HG02610 (cell line): ENCODE data around the gene TRPM5.

Experiments
- ATAC-seq: cut with Tn5 transposase; IDR thresholded peaks from one replicate; pipeline ENCODE4 v1.9.1; 2021; ENCODE audit warnings: mild to moderate bottlenecking, moderate library complexity; ENCODE audit not compliant: unreplicated experiment

Gene TRPM5

DNA sequence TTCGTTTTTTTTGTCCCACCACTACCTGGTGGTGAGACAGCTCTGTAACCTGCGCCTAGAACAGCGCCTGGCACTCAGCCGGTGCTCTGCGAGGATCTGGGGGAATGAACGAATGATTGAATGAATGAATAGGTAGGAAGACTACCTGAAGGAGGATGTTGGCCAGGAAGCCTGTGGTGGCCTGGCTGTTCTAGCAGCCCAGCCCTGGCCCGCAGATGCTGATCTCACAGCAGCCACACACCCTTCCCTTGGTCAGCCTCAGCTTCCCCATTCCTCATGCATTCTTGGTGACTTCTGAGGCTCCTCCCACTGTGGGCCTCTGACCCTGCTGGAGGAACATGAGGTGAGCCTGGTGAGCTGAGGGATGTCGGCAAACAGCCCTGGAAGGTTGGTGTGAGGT is 3.7 kb downstream of the TRPM5 start:
- no peak for ATAC-seq

DNA sequence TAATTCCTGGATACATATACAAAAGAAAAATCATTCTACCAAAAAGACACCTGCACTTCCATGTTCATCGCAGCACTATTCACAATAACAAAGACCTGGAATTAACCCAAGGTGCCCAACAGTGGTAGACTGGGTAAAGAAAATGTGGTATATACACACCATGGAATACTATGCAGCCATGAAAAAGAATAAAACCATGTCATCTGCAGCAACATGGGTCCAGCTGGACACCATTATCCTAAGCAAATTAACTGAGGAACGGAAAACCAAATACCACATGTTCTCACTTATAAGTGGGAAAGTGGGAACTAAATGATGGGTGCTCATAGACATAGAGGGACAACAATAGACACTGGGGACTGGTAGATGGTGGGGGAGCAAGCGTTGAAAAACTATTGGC is 4.5 kb downstream of the TRPM5 start:
- ATAC-seq, result no peak

- no peak for ATAC-seq
Measured at GRCh38 chr11:2437516-2437915, 6.8 kb downstream of the TRPM5 start.

DNA sequence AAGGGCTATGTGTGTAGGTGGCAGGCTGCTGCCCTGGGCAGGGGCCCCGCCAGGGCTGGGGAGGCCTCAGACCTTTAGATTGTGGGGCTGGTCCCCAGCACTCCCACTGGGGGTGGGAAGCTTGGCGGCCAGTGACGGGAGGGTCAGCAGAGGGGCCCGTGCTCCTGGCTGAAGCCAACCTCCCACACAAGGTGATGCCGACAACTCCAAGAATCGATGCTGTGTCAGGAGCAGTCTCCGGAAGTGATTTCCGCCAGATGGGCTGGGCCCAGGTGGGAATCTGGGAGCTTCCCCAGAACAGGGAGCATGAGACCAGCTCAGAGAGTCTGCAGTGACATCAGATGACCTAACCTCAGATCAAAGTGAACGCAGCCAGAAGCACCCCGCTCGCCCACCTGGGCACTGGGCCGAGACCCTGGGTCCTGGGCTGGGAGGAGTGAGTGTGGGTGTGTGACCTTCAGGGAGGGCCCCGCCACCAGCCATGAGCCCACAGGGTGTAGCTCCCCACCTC is 7.7 kb downstream of the TRPM5 start:
- ATAC-seq, result no peak

- no peak for ATAC-seq
Measured at GRCh38 chr11:2436013-2436520, 8.2 kb downstream of the TRPM5 start.

DNA sequence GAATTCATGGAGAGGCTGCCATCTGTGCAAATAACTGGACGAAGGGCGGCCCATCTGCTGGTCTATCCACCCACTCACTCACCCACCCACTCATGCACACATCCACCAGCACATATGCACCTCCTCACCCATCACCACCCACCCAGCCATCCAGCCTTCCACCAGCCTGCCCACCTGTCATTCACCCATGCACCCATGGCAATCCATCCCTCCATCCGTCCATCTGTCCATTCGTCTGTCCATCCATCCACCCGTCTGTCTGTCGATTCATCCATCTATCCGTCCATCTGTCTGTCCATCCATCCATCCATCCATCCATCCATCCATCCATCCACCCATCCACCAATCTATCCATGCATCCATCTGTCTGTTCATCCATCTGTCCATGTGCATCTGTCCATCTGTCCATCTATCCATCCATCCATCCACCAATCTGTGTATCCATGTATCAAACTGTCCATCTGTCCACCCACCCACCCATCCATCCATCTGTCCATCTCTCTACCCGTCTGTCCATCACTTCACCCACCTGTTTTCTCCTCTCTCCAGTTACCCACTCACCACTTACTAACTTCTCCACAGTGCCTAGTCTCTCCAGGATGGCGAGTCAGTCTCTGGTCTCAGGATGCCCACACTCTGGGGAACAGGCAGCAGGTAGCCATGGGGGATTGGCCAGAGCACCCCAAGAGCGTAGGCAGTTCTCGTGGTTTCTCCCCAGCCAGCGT is 8.9 kb downstream of the TRPM5 start:
- no peak for ATAC-seq

DNA sequence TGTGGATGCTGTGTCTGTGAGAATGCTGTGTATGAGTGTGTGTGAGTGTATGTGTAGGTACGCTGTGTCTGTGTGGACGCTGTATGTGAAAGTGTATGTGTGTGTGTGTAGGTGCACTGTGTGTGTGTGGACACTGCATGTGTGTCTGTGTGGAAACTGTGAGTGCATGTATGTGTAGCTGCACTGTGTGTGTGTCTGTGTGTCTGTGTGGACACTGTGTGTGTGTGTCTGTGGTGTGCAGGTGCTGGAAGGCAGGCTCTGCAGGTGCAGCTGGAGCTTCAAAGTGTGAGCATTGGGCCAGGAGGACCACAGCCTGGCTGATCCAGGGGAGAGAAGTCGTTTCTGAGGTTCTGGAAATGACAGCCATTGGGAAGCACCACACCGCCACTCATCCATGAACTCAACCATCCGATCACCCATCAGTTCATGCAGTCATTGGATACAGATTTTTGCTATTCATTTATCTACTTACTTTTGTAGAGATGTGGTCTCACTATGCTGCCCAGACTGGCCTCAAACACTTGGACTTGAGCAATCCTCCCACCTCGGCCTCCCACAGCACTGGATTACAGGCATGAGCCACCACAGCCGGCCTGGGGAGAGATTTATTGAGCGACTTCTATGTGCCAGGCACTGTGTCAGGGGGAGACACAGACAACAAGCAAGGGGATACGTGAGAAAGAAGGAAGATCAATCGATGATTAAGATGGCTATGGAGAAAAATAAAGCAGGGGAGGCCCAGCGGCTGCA is 9.6 kb downstream of the TRPM5 start:
- no peak for ATAC-seq

GRCh38 chr11:2434008-2434407 is 10.3 kb downstream of the TRPM5 start:
- ATAC-seq, result no peak

DNA sequence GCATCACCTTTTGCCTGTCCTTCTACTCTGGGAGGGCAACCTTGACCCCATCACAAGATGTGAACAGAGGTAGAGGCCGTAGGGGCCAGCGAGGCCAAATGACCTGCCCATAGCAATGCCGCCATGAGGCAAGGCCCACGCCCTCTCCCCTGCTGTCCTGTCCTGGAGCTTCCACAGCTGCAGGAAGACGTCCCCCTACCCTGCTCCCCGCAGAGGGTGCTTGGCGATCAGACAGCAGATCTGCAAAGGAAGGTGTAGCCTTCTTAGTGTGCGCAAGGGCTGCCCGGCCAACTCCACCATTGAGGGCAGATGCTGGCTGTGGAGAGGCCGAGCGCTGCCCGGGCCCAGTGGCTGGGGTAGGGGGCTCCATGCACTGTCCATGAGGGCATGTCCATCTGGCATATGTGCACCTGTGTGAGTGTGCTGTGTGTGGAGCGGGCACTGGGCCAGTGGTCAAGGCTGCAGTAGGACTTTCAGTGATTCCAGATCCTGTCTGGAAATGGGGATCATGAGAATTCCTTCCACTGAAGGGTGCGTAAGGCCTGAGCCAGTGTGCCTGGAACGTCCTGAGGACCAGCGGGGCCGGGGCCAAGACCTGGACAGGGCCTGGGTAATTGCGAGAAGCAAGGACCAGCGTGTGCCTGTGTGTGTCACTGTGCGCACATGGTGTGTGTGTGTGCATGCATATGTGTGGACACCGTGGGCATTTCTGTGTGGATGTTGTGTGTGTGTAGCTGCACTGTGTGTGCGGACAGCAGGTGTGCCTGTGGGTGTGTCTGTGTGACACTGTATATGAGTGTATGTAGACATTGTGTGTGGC is 11.0 kb downstream of the TRPM5 start:
- ATAC-seq, result no peak

DNA sequence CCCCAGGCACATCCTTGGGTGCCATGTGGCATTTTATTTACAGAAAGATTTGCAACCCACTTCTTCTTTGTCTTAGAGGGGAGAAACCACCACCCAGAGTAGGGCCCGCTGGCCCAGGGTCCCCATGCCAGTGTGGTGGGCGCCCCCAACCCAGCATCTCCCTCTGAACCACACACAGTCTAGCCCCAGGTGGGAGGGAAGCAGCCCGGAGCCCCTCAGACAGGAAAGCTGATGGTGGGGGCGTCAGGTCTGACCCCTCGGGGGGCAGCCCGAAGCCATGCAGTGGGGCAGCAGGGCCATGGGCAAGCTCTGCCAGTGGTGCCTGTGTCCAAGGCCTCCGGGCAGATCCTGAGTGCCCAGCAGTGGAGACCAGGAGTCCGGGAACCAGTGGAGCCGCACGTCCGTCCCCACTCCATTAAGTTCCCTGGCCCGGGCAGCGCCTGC is 11.7 kb downstream of the TRPM5 start:
- no peak for ATAC-seq

DNA sequence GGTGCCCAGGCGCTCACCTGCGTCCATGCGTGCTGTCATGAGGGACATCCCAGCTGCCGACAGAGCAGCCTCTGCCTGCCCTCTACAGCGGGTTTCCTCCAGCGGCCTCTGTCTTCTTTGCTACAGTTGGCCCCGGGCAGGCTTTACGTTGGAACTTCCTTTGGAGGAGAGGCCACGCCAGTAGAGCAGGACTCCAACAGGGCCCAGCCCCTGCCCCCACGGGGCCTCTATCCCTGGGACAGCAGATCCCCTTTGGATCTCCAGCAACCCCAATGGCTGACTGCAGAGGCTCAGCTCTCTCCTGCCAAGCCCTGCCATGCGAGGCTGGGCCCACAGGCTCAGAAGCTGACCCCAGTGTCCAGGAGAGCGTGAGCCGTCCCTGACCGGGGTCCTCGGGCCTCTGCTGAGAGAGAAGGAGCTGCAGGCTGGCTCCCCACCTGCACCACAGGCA is 12.1 kb downstream of the TRPM5 start:
- no peak for ATAC-seq

DNA sequence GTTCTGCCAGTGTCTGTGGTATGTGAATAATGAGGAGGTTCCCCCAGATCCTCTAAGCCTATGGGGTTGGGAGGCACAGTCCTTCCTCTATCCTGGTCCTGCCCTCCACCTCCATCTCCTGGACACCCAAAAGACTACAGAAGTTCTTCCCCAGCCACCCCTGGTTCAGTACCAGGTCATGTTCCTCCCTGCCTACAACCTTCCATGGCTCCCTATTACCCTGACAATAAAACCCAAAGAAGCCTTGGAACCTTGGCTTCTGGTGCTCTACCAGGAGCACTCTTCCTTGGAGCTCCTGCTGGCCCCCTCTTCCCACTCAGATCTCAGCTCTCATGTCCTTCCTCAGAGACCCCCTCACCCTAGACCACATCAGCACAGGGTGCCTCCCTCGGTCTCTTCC is 12.9 kb downstream of the TRPM5 start:
- no peak for ATAC-seq

GRCh38 chr11:2428322-2428795 is 16.0 kb downstream of the TRPM5 start:
- ATAC-seq, result no peak

DNA sequence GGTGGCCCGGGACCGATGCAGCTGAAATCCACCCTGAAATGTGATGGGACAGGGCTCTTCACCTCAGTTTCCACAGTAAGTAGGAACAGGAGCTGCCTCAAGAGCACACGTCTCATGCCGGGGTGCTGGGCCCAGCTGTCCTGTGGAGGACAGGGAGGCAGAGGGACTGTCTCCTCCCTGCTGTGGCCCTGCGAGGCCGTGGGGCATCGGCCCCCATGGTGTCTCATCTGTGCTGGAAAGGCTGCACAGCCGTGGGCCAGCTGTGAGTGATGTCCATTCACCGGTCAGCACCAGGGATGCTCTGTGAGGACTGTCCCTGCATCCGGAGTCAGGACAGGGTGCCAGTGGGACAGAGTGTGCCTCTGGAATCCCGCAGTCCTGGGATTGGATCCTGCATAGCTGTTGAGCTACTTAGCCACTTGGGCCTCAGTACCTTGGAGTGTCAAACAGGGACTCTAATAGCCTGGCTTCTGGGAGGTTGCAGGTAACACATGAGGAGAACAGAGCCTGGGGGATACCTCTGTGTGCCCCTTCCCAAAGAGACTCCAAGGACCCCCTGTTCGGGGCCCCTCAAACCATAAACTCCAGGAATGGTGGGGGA is 16.5 kb downstream of the TRPM5 start:
- no peak for ATAC-seq

GRCh38 chr11:2426826-2427521 is 17.3 kb downstream of the TRPM5 start:
- no peak for ATAC-seq

DNA sequence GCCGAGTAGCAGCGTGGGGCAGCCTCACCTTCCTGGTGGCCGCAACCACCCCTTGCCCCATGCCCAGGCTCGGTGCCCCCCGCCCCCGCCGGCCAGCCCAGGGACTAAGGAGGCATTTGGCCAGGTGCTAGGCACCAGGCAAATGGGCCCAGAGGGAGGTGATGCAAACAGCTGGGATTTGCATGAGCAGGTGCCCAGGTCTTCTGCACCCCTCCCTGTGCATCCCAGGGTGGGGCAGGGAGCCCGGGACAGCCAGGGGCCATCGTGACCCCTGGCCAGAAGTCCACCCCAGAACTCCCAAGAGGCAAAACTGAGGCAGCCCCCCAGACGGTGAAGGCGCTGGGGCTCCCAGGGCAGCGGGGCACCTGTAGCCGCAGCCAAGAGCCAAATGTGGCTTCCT is 18.1 kb downstream of the TRPM5 start:
- ATAC-seq, result no peak

DNA sequence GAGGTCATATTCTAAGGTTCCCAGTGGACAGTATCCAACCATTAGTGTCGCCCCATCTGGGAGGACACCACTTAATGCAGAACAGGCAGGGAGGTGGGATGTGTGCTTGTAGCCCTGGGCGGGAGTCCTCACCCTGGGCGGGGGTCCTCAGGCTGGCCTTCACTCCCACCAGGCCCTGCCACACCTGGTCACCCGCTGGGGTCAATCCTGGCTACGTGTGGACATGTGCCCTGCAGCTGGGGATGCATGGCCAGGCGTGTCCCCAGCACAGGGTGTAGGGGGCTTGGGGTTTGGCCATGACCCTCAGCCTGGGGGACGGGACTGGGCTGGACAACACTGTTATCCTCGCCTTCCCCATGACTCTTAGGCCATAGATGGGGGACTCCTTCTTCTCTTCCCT is 18.8 kb downstream of the TRPM5 start:
- ATAC-seq, result no peak

GRCh38 chr11:2424811-2425495 is 19.4 kb downstream of the TRPM5 start:
- no peak for ATAC-seq
